K562 (cell line): ENCODE measurements around the gene GGT6. TPM values are rescaled to one million over a fixed set of nuclear protein-coding genes. Genes with fewer than 3 reads are reported as not detected.

Experiments used
- ATAC-seq: fragments of 200-7000 bp; cut with Tn5 transposase; 3 replicates; pipeline ENCODE4 v1.9.1; 2020; ENCODE audit warnings: moderate library complexity
- BruUV-seq: library from RNA; stranded (reverse); fragments of 400-500 nt; replicated peaks from 2 replicates; lab custom pipeline; 2021; lab: Mats Ljungman, UMichigan
- CTCF ChIA-PET: fragments of 300-600 bp; formaldehyde crosslinking; extraction: SDS; loops from one replicate; lab custom pipeline; 2021; ENCODE audit warnings: low intra/inter-chr PET ratio; lab: Yijun Ruan, JAX
- POLR2A ChIA-PET: fragments of 300-600, 350-650 bp; sonication (Branson Sonifier 250); formaldehyde crosslinking; extraction: SDS; loops from one replicate; lab custom pipeline; 2021; ENCODE audit warnings: antibody characterized with exemption, inconsistent platforms; lab: Yijun Ruan, JAX
- DNase-seq, 4 experiments: peaks; one replicate each; pipeline versions ENCODE4 v3.0.0 to v3.0.0-alpha.2; 2011 to 2018; ENCODE audit warnings: low spot score in 3 of 4, mixed read lengths in 3 of 4; ENCODE audit errors: extremely low read depth in 1 of 4
- FAIRE-seq: peaks from 2 replicates; lab custom pipeline; 2011; peaks lifted over from hg19 to GRCh38; lab: Jason Lieb, UNC
- H2AFZ ChIP-seq: 2 replicates; pipeline ENCODE4 v1.6.0; 2011; ENCODE audit warnings: low read depth, low read length, control low read depth, inconsistent platforms
- H3K27ac ChIP-seq: fragments of 200-600 bp; 3 replicates; pipeline ENCODE4 v1.8.0; 2011; ENCODE audit warnings: low read depth, mild to moderate bottlenecking, control low read depth, inconsistent platforms, low read length, moderate library complexity, mixed read lengths; ENCODE audit errors: extremely low read depth
- H3K27me3 ChIP-seq, 2 experiments: fragments of 300-600 bp in 1 of 2; 2 replicates in 1 of 2; 3 replicates in 1 of 2; pipeline versions ENCODE4 v1.6.0 to v1.8.0; 2011; ENCODE audit warnings: inconsistent platforms in 2 of 2, low read length in 2 of 2, mild to moderate bottlenecking in 1 of 2, mixed read lengths in 1 of 2, moderate library complexity in 1 of 2; ENCODE audit not compliant: control insufficient read depth in 2 of 2, insufficient read depth in 2 of 2
- H3K36me3 ChIP-seq: fragments of 300-600 bp; 3 replicates; pipeline ENCODE4 v1.8.0; 2011; ENCODE audit warnings: mild to moderate bottlenecking, low read length, inconsistent platforms; ENCODE audit not compliant: control insufficient read depth, insufficient read depth
- H3K4me1 ChIP-seq, 2 experiments: fragments of 200-600 bp in 1 of 2; replicated peaks in 1 of 2; 2 replicates in 1 of 2; 3 replicates in 1 of 2; pipeline versions ENCODE4 v1.5.1 to v1.8.0; 2011; ENCODE audit warnings: inconsistent platforms in 2 of 2, low read length in 2 of 2, mild to moderate bottlenecking in 1 of 2, mixed read lengths in 1 of 2, moderate library complexity in 1 of 2; ENCODE audit not compliant: control insufficient read depth in 2 of 2, insufficient read depth in 2 of 2
- H3K4me2 ChIP-seq: 2 replicates; pipeline ENCODE4 v1.6.1; 2011; ENCODE audit warnings: low read length, control low read depth, inconsistent platforms, mixed read lengths; ENCODE audit not compliant: insufficient read depth
- H3K4me3 ChIP-seq: fragments of 200-600 bp; sonication (generic), shearing (Covaris generic); 2 replicates; pipeline ENCODE4 v1.5.1; 2016; ENCODE audit warnings: control low read depth, inconsistent platforms
- H3K79me2 ChIP-seq: fragments of 200-600 bp; 3 replicates; pipeline ENCODE4 v1.8.0; 2011; ENCODE audit warnings: low read length, inconsistent platforms; ENCODE audit not compliant: control insufficient read depth, insufficient read depth
- H3K9ac ChIP-seq, 2 experiments: 2 replicates each; pipeline versions ENCODE4 v1.6.0 to v1.6.1; 2011; ENCODE audit warnings: low read depth in 2 of 2, low read length in 2 of 2, control low read depth in 1 of 2, inconsistent platforms in 1 of 2, mild to moderate bottlenecking in 1 of 2, mixed read lengths in 1 of 2; ENCODE audit not compliant: insufficient read depth in 1 of 2
- H3K9me1 ChIP-seq: one replicate; pipeline ENCODE4 v1.6.0; 2011; ENCODE audit warnings: inconsistent platforms, mild to moderate bottlenecking, low read length, moderate library complexity; ENCODE audit not compliant: control insufficient read depth, insufficient read depth
- H3K9me3 ChIP-seq: replicated peaks from 2 replicates; pipeline ENCODE4 v1.5.1; 2011; ENCODE audit warnings: low read depth, low read length, inconsistent platforms; ENCODE audit not compliant: control insufficient read depth, insufficient read depth
- H4K20me1 ChIP-seq: replicated peaks from 2 replicates; pipeline ENCODE4 v1.6.1; 2011; ENCODE audit warnings: low read length, inconsistent platforms, mixed read lengths; ENCODE audit not compliant: control insufficient read depth, insufficient read depth
- ATF3 ChIP-seq, 2 experiments: fragments of 450-650 bp in 1 of 2; sonication (generic) in 1 of 2; formaldehyde crosslinking in 1 of 2; IDR thresholded peaks in 1 of 2; conservative IDR thresholded peaks in 1 of 2; 2 replicates each; pipeline versions ENCODE4 v1.6.1 to v1.8.1; 2016 to 2023; ENCODE audit warnings: mild to moderate bottlenecking in 2 of 2, moderate library complexity in 2 of 2, inconsistent platforms in 1 of 2, missing genetic modification reagents in 1 of 2
- EGR1 ChIP-seq: fragments of 450-650 bp; conservative IDR thresholded peaks from 2 replicates; pipeline ENCODE4 v1.6.1; 2017; ENCODE audit warnings: mild to moderate bottlenecking
- HMGN3 ChIP-seq: IDR thresholded peaks from 2 replicates; pipeline ENCODE4 v1.6.1; 2011; ENCODE audit warnings: borderline replicate concordance, low read depth, mild to moderate bottlenecking, mixed read lengths, low read length; ENCODE audit not compliant: insufficient read length; ENCODE audit errors: extremely low read depth
- LARP7 ChIP-seq: fragments of 450-650 bp; IDR thresholded peaks from 2 replicates; pipeline ENCODE4 v1.6.1; 2016
- MLX ChIP-seq, 2 experiments: fragments of 450-650 bp in 1 of 2; sonication (generic) in 1 of 2; formaldehyde crosslinking; conservative IDR thresholded peaks; 2 replicates each; pipeline versions ENCODE4 v1.4.0 to v1.8.1; 2020 to 2022; ENCODE audit warnings: mild to moderate bottlenecking in 1 of 2, missing genetic modification reagents in 1 of 2
- PTTG1 ChIP-seq: fragments of 450-650 bp; IDR thresholded peaks from 2 replicates; pipeline ENCODE4 v1.6.1; 2016; ENCODE audit warnings: low read depth, mild to moderate bottlenecking, missing genetic modification characterization, missing compliant biosample characterization
- RBM17 ChIP-seq: fragments of 200-400 bp; formaldehyde crosslinking; IDR thresholded peaks from 2 replicates; pipeline ENCODE4 v1.6.1; 2017; ENCODE audit warnings: low read depth, mild to moderate bottlenecking, low read length, borderline replicate concordance
- SIX5 ChIP-seq, 2 experiments: IDR thresholded peaks; 2 replicates each; pipeline ENCODE4 v1.6.1; 2011; ENCODE audit warnings: low read length in 2 of 2, borderline replicate concordance in 1 of 2, low read depth in 1 of 2, mild to moderate bottlenecking in 1 of 2, moderate library complexity in 1 of 2; ENCODE audit not compliant: insufficient read depth in 1 of 2
- TRIM28 ChIP-seq: fragments of 450-650 bp; IDR thresholded peaks from 2 replicates; pipeline ENCODE4 v1.6.1; 2017
- ZNF232 ChIP-seq: sonication (generic); formaldehyde crosslinking; IDR thresholded peaks from 2 replicates; pipeline ENCODE4 v1.8.0; 2022; ENCODE audit warnings: mild to moderate bottlenecking, missing genetic modification reagents
- ZNF830 ChIP-seq: fragments of 250-450 bp; sonication (Bioruptor Pico); IDR thresholded peaks from 2 replicates; pipeline ENCODE4 v1.5.0; 2021; ENCODE audit warnings: mild to moderate bottlenecking
- WGBS: fragments of 100-300 bp; shearing (Covaris generic); methylation state at CpG from one replicate; pipeline ENCODE4 v1.1.6; 2016; ENCODE audit warnings: low coverage, mixed read lengths; ENCODE audit not compliant: insufficient coverage; ENCODE audit errors: missing lambda C conversion rate; 5-methylcytosine and 5-hydroxymethylcytosine counted together
- in situ Hi-C: fragments of 300-500 bp; cut with MboI; formaldehyde crosslinking; loops from 4 replicates; pipeline ENCODE4 v1.15.0; 2018; ENCODE audit warnings: inconsistent platforms, mixed read lengths
- intact Hi-C: fragments of 100-400 bp; cut with micrococcal nuclease; formaldehyde crosslinking; loops from 2 replicates; pipeline ENCODE4 v1.14.2; 2022
- polyA plus RNA-seq, 8 experiments: library from polyadenylated mRNA; depleted of rRNA in 4 of 8; stranded (reverse) in 5 of 8; unstranded in 3 of 8; fragments of >200 nt; fragmentation: Nextera tagmentation in 2 of 8; fragmentation: Illumina TruSeq in 1 of 8; extraction: Ambion mirVana in 2 of 8; extraction: Trizol in 1 of 8; gene quantifications; 2 replicates each; pipeline versions ENCODE4 v1.2.1 to v1.2.3, GENCODE V29; 2011 to 2014; ENCODE audit warnings: inconsistent platforms in 1 of 8, missing spikeins in 1 of 8
- total RNA-seq, 7 experiments: library from RNA; depleted of rRNA in 6 of 7; stranded (reverse); fragments of >200 nt in 6 of 7; fragmentation: Illumina TruSeq in 2 of 7; extraction: Trizol in 2 of 7; gene quantifications; 2 replicates each; pipeline versions ENCODE4 v1.2.1 to v1.2.3, GENCODE V29; 2011 to 2021; ENCODE audit warnings: low replicate concordance in 1 of 7
- TF ChIP-seq, protein P1 (sequence below): fragments of 450-650 bp; IDR thresholded peaks from 2 replicates; pipeline ENCODE4 v1.7.1; 2018; ENCODE audit warnings: mild to moderate bottlenecking, low read depth; ENCODE audit not compliant: partially characterized antibody
- TF ChIP-seq, protein P2 (sequence below), 2 experiments: fragments of 200-800 bp in 1 of 2; sonication (Bioruptor generic) in 1 of 2; sonication (generic) in 1 of 2; formaldehyde crosslinking in 1 of 2; IDR thresholded peaks in 1 of 2; conservative IDR thresholded peaks in 1 of 2; 2 replicates each; pipeline versions ENCODE4 v1.5.0 to v1.6.1; 2016 to 2020; ENCODE audit warnings: missing compliant biosample characterization in 1 of 2, missing genetic modification characterization in 1 of 2, missing genetic modification reagents in 1 of 2

The GGT6 gene
- total and polyA plus RNA-seq, 9 of the 15 experiments (the other 6 are each of a cell fraction or from before 2014, with no cell fraction given) = 0.09 TPM; not detected in 8

GRCh38 chr17:4569591-4569990 is 9.2 kb upstream of the GGT6 start:
- WGBS = no CpG with 5 or more reads among the region's 1 CpG
- no peak for FAIRE-seq
- DNase-seq = no peak
- H3K4me2 ChIP-seq = no peak overlapping the region
- peaks cover 10 to 25% of the 10 kb centered on the region in 2 experiments; a peak in 4 of 5 replicates for H3K27me3 ChIP-seq
- in situ Hi-C loops = loop anchor here (5.0 kb wide), 1 partner anchor 53 kb away; no protein-coding TSS in a partner anchor
- no peaks in the 10 kb centered on the region for H3K9me3 ChIP-seq
- H3K36me3 ChIP-seq = no peaks in the 10 kb centered on the region
- H4K20me1 ChIP-seq = no peaks in the 10 kb centered on the region
- H3K79me2 ChIP-seq = no peaks in the 10 kb centered on the region
- ChIA-PET POLR2A (interaction anchor here (0.6 to 0.8 kb wide), 2 partner anchors 10 to 47 kb away, joined by 3 to 4 read pairs; no protein-coding TSS in a partner anchor), CTCF (no interaction called here)
- BruUV-seq = no TSS peak
- H3K4me3 ChIP-seq = no peak overlapping the region
- H3K9ac ChIP-seq = no peak overlapping the region
- intact Hi-C loops = loop anchor here (10.0 kb wide), 1 partner anchor 135 kb away; the partner anchor contains the start of gene PELP1
- H3K4me1 ChIP-seq = peaks cover 0 to 3% of the 10 kb centered on the region in 2 experiments; a peak in 2 of 5 replicates
- no peaks in the 10 kb centered on the region for H3K9me1 ChIP-seq
- no peak for ATAC-seq
- no peak overlapping the region for H3K27ac ChIP-seq
- no peak overlapping the region for H2AFZ ChIP-seq
- TF ChIP-seq HMGN3 (no peak), PTTG1 (no peak), EGR1 (no peak), ATF3 (IDR thresholded peaks at IDR 0.05) (no peak), ATF3 (CRISPR knock-in tag; conservative IDR thresholded peaks at IDR 0.05) (no peak), RBM17 (no peak), TRIM28 (no peak), MLX (CRISPR knock-in tag; conservative IDR thresholded peaks at IDR 0.05) (no peak), SIX5 (IDR thresholded peaks at IDR 0.05; ENCODE audit: borderline replicate concordance in 1 of 2, insufficient read depth in 1 of 2, low read depth in 1 of 2, low read length in 2 of 2) (no peak), LARP7 (no peak), ZNF232 (CRISPR knock-in tag) (no peak), ZNF830 (CRISPR knock-in tag) (no peak)
- TF ChIP-seq, protein P1, sequence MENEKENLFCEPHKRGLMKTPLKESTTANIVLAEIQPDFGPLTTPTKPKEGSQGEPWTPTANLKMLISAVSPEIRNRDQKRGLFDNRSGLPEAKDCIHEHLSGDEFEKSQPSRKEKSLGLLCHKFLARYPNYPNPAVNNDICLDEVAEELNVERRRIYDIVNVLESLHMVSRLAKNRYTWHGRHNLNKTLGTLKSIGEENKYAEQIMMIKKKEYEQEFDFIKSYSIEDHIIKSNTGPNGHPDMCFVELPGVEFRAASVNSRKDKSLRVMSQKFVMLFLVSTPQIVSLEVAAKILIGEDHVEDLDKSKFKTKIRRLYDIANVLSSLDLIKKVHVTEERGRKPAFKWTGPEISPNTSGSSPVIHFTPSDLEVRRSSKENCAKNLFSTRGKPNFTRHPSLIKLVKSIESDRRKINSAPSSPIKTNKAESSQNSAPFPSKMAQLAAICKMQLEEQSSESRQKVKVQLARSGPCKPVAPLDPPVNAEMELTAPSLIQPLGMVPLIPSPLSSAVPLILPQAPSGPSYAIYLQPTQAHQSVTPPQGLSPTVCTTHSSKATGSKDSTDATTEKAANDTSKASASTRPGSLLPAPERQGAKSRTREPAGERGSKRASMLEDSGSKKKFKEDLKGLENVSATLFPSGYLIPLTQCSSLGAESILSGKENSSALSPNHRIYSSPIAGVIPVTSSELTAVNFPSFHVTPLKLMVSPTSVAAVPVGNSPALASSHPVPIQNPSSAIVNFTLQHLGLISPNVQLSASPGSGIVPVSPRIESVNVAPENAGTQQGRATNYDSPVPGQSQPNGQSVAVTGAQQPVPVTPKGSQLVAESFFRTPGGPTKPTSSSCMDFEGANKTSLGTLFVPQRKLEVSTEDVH = no peak
- TF ChIP-seq, protein P2, sequence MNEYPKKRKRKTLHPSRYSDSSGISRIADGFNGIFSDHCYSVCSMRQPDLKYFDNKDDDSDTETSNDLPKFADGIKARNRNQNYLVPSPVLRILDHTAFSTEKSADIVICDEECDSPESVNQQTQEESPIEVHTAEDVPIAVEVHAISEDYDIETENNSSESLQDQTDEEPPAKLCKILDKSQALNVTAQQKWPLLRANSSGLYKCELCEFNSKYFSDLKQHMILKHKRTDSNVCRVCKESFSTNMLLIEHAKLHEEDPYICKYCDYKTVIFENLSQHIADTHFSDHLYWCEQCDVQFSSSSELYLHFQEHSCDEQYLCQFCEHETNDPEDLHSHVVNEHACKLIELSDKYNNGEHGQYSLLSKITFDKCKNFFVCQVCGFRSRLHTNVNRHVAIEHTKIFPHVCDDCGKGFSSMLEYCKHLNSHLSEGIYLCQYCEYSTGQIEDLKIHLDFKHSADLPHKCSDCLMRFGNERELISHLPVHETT (CRISPR knock-in tag; conservative IDR thresholded peaks at IDR 0.05 in 1 of 2, IDR thresholded peaks at IDR 0.05 in 1 of 2) = no peak
